Ishikawa (cell line): Measurements from ENCODE around the gene STAC2.

Experiments used
- NFIC ChIP-seq: IDR thresholded peaks from 2 replicates; pipeline ENCODE4 v1.6.1; 2012
- RAD21 ChIP-seq: IDR thresholded peaks from 2 replicates; pipeline ENCODE4 v1.6.1; 2012; ENCODE audit warnings: low read depth
- REST ChIP-seq: IDR thresholded peaks from 2 replicates; pipeline ENCODE4 v1.6.1; 2012; ENCODE audit warnings: low read depth, mild to moderate bottlenecking
- TAF1 ChIP-seq: IDR thresholded peaks from 2 replicates; pipeline ENCODE4 v1.6.1; 2012; ENCODE audit warnings: low read depth, mild to moderate bottlenecking
- TEAD4 ChIP-seq: IDR thresholded peaks from 2 replicates; pipeline ENCODE4 v1.6.1; 2012
- YY1 ChIP-seq: IDR thresholded peaks from 2 replicates; pipeline ENCODE4 v1.6.1; 2012; ENCODE audit warnings: low read depth

GRCh38 chr17:39230361-39230760 is 4.6 kb upstream of the STAC2 start:
- TF ChIP-seq REST, result no peak
- no peak for TF ChIP-seq TAF1
- no peak for TF ChIP-seq NFIC
- TF ChIP-seq TEAD4, result no peak
- TF ChIP-seq YY1, result no peak
- no peak for TF ChIP-seq RAD21
